K562 (cell line): ENCODE results near the gene TEDC1.
"Not testable (repeated sequence)": the region's sequence is repeated elsewhere in the genome, so short reads cannot be mapped to it uniquely, and the experiment has no call there.

Source experiments
- CBX1 ChIP-seq: sonication (generic); IDR thresholded peaks from 2 replicates; pipeline ENCODE4 v1.6.1; 2016; ENCODE audit warnings: antibody characterized with exemption, low read depth, mild to moderate bottlenecking
- CHD2 ChIP-seq: IDR thresholded peaks from 2 replicates; pipeline ENCODE4 v1.6.1; 2011; ENCODE audit warnings: low read depth, low read length
- EGR1 ChIP-seq: fragments of 450-650 bp; conservative IDR thresholded peaks from 2 replicates; pipeline ENCODE4 v1.6.1; 2017; ENCODE audit warnings: mild to moderate bottlenecking
- GABPA ChIP-seq: fragments of 200-800 bp; sonication (Bioruptor generic); conservative IDR thresholded peaks from 2 replicates; pipeline ENCODE4 v1.6.1; 2016; ENCODE audit warnings: low read depth, missing genetic modification characterization, missing compliant biosample characterization
- GATA2 ChIP-seq: sonication (generic); formaldehyde crosslinking; IDR thresholded peaks from 2 replicates; pipeline ENCODE4 v1.4.0; 2020; ENCODE audit warnings: mild to moderate bottlenecking, missing genetic modification reagents
- MYBL2 ChIP-seq, 2 experiments: fragments of 450-650 bp in 1 of 2; sonication (generic) in 1 of 2; formaldehyde crosslinking in 1 of 2; IDR thresholded peaks; 2 replicates each; pipeline versions ENCODE4 v1.6.1 to v1.8.1; 2017 to 2022; ENCODE audit warnings: borderline replicate concordance in 1 of 2, inconsistent platforms in 1 of 2, low read depth in 1 of 2, mild to moderate bottlenecking in 1 of 2, missing genetic modification reagents in 1 of 2, moderate library complexity in 1 of 2
- SAFB2 ChIP-seq: fragments of 200-400 bp; formaldehyde crosslinking; IDR thresholded peaks from 2 replicates; pipeline ENCODE4 v1.6.1; 2018; ENCODE audit warnings: borderline replicate concordance, low read length, low read depth, moderate library complexity; ENCODE audit not compliant: severe bottlenecking
- SIN3A ChIP-seq, 2 experiments: fragments of 150-350 bp in 1 of 2; IDR thresholded peaks; 2 replicates each; pipeline ENCODE4 v1.6.1; 2011 to 2016; ENCODE audit warnings: borderline replicate concordance in 2 of 2, low read depth in 2 of 2, low read length in 2 of 2, mild to moderate bottlenecking in 2 of 2, moderate library complexity in 2 of 2; ENCODE audit not compliant: control insufficient read depth in 1 of 2
- TBP ChIP-seq: optimal IDR thresholded peaks from 2 replicates; pipeline ENCODE3; 2011; ENCODE audit warnings: low read depth, low read length, improper control_type of control experiment
- ZNF77 ChIP-seq: fragments of 250-450 bp; sonication (Bioruptor Pico); IDR thresholded peaks from 2 replicates; pipeline ENCODE4 v1.5.0; 2020
- TF ChIP-seq, protein P1 (sequence below), 3 experiments: IDR thresholded peaks in 2 of 3; conservative IDR thresholded peaks in 1 of 3; 2 replicates each; pipeline ENCODE4 v1.5.1; 2011 to 2012; ENCODE audit warnings: low read length in 3 of 3, mild to moderate bottlenecking in 3 of 3, control low read depth in 2 of 3, improper control_type of control experiment in 1 of 3, inconsistent platforms in 1 of 3, low read depth in 1 of 3, mixed read lengths in 1 of 3, moderate library complexity in 1 of 3; ENCODE audit not compliant: insufficient read depth in 2 of 3
- TF ChIP-seq, protein P2 (sequence below): sonication (generic); formaldehyde crosslinking; IDR thresholded peaks from 2 replicates; pipeline ENCODE4 v1.8.1; 2022; ENCODE audit warnings: missing genetic modification reagents

DNA sequence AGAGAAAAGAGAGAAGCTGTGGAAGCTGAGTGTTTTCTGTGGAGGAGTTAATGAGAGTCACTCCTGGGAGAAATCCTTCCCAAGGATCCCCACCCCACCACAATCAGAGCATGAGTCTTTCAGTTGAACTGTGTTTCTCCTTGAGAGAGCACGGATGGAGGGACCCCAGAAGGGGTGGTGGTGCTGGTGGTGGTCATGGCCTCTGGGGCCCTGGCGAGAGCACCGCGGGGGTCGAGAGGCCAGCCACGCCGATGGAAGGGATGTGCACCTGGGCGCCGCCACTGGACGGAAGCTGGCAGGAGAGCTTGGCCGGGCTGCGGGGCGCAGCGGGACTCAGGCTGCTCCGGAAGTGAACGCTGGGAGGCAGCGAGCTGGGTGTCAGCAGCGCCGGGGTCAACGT, 55.4 kb downstream of the TEDC1 start:
- TF ChIP-seq MYBL2 (IDR thresholded peaks at IDR 0.05; ENCODE audit: low read depth); MYBL2 (CRISPR knock-in tag; IDR thresholded peaks at IDR 0.05; ENCODE audit: borderline replicate concordance); CHD2; SAFB2; GATA2; TBP; GABPA (tag); CBX1; SIN3A (IDR thresholded peaks at IDR 0.05; ENCODE audit: borderline replicate concordance in 2 of 2, control insufficient read depth in 1 of 2, low read depth in 2 of 2, low read length in 2 of 2); ZNF77; EGR1: not testable (repeated sequence)
- TF ChIP-seq, protein P1, sequence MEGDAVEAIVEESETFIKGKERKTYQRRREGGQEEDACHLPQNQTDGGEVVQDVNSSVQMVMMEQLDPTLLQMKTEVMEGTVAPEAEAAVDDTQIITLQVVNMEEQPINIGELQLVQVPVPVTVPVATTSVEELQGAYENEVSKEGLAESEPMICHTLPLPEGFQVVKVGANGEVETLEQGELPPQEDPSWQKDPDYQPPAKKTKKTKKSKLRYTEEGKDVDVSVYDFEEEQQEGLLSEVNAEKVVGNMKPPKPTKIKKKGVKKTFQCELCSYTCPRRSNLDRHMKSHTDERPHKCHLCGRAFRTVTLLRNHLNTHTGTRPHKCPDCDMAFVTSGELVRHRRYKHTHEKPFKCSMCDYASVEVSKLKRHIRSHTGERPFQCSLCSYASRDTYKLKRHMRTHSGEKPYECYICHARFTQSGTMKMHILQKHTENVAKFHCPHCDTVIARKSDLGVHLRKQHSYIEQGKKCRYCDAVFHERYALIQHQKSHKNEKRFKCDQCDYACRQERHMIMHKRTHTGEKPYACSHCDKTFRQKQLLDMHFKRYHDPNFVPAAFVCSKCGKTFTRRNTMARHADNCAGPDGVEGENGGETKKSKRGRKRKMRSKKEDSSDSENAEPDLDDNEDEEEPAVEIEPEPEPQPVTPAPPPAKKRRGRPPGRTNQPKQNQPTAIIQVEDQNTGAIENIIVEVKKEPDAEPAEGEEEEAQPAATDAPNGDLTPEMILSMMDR (IDR thresholded peaks at IDR 0.05 in 2 of 3, conservative IDR thresholded peaks at IDR 0.05 in 1 of 3; ENCODE audit: insufficient read depth in 2 of 3, low read depth in 1 of 3, low read length in 3 of 3), result not testable (repeated sequence)
- TF ChIP-seq, protein P2, sequence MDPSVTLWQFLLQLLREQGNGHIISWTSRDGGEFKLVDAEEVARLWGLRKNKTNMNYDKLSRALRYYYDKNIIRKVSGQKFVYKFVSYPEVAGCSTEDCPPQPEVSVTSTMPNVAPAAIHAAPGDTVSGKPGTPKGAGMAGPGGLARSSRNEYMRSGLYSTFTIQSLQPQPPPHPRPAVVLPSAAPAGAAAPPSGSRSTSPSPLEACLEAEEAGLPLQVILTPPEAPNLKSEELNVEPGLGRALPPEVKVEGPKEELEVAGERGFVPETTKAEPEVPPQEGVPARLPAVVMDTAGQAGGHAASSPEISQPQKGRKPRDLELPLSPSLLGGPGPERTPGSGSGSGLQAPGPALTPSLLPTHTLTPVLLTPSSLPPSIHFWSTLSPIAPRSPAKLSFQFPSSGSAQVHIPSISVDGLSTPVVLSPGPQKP (CRISPR knock-in tag), result not testable (repeated sequence)
